Tibial artery (tissue), 4 donors: ENCODE measurements around the gene WNT7A.

Experiments used
- DNase-seq, 2 donors: peaks; one replicate each; pipeline ENCODE4 v3.0.0-alpha.2; 2019
- H3K27ac ChIP-seq, 2 donors: fragments of 200-600 bp; sonication (generic) in 1 of 2; 1 replicate in 1 of 2; 2 replicates in 1 of 2; pipeline ENCODE4 v1.5.1; 2018 to 2019; ENCODE audit warnings: mild to moderate bottlenecking in 1 of 2
- H3K27me3 ChIP-seq, 2 donors: fragments of 200-600 bp; sonication (generic) in 1 of 2; one replicate each; pipeline versions ENCODE4 v1.5.1 to v1.6.0; 2016 to 2019
- H3K36me3 ChIP-seq, 3 donors: fragments of 200-600 bp; sonication (generic) in 2 of 3; one replicate each; pipeline ENCODE4 v1.5.1; 2016 to 2019; ENCODE audit warnings: mild to moderate bottlenecking in 2 of 3
- H3K4me1 ChIP-seq, 4 donors: fragments of 200-600 bp; sonication (generic) in 2 of 4; 1 replicate in 3 of 4; 2 replicates in 1 of 4; pipeline ENCODE4 v1.5.1; 2016 to 2019
- H3K4me3 ChIP-seq, 2 donors: fragments of 200-600 bp; sonication (generic) in 1 of 2; 1 replicate in 1 of 2; 2 replicates in 1 of 2; pipeline ENCODE4 v1.5.1; 2018 to 2019; ENCODE audit warnings: mild to moderate bottlenecking in 2 of 2
- H3K9me3 ChIP-seq, 3 donors: fragments of 200-600 bp; sonication (generic) in 1 of 3; one replicate each; pipeline ENCODE4 v1.5.1; 2016 to 2019
- intact Hi-C: fragments of 100-400 bp; cut with DNase I; formaldehyde crosslinking; loops from one replicate; pipeline ENCODE4 v1.15.0; 2023; ENCODE audit warnings: low total_unique reads
- TF ChIP-seq, protein P1 (sequence below), 2 experiments: fragments of 200-600 bp in 1 of 2; fragments of 450-650 bp in 1 of 2; IDR thresholded peaks; one replicate each; pipeline ENCODE4 v1.5.1; 2017 to 2019; ENCODE audit warnings: antibody characterized with exemption in 2 of 2, mild to moderate bottlenecking in 1 of 2, moderate library complexity in 1 of 2

Gene WNT7A

DNA sequence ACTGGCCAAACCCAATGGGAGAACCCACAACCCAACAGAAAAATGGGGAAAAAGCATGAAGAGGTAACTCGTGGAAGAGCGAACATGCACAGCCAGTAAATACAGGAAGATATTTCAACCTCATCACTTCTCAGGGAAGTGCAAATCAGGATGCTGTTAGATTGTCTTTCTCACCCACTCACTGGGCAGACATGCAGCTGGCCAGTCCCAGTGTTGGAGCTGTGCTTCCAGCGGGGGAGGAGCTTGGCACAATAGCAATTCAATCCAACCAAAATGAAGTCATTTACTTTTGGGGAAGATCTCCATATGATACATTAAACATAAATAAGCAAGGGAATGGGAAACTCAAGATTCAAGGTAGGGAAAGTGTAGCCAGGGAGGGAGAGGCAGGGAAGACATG is 12.1 kb downstream of the WNT7A start:
- H3K4me1 ChIP-seq: no peaks in the 10 kb centered on the region
- H3K4me3 ChIP-seq: no peak overlapping the region
- H3K27ac ChIP-seq: no peak overlapping the region
- H3K9me3 ChIP-seq: peaks cover 0 to 7% (median 0%) of the 10 kb centered on the region in 3 donors
- DNase-seq: no peak
- H3K27me3 ChIP-seq: peaks cover 0 to 30% of the 10 kb centered on the region in 2 donors
- no peaks in the 10 kb centered on the region for H3K36me3 ChIP-seq
- intact Hi-C loops: no loop called here
- TF ChIP-seq, protein P1, sequence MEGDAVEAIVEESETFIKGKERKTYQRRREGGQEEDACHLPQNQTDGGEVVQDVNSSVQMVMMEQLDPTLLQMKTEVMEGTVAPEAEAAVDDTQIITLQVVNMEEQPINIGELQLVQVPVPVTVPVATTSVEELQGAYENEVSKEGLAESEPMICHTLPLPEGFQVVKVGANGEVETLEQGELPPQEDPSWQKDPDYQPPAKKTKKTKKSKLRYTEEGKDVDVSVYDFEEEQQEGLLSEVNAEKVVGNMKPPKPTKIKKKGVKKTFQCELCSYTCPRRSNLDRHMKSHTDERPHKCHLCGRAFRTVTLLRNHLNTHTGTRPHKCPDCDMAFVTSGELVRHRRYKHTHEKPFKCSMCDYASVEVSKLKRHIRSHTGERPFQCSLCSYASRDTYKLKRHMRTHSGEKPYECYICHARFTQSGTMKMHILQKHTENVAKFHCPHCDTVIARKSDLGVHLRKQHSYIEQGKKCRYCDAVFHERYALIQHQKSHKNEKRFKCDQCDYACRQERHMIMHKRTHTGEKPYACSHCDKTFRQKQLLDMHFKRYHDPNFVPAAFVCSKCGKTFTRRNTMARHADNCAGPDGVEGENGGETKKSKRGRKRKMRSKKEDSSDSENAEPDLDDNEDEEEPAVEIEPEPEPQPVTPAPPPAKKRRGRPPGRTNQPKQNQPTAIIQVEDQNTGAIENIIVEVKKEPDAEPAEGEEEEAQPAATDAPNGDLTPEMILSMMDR (IDR thresholded peaks at IDR 0.05): no peak

DNA sequence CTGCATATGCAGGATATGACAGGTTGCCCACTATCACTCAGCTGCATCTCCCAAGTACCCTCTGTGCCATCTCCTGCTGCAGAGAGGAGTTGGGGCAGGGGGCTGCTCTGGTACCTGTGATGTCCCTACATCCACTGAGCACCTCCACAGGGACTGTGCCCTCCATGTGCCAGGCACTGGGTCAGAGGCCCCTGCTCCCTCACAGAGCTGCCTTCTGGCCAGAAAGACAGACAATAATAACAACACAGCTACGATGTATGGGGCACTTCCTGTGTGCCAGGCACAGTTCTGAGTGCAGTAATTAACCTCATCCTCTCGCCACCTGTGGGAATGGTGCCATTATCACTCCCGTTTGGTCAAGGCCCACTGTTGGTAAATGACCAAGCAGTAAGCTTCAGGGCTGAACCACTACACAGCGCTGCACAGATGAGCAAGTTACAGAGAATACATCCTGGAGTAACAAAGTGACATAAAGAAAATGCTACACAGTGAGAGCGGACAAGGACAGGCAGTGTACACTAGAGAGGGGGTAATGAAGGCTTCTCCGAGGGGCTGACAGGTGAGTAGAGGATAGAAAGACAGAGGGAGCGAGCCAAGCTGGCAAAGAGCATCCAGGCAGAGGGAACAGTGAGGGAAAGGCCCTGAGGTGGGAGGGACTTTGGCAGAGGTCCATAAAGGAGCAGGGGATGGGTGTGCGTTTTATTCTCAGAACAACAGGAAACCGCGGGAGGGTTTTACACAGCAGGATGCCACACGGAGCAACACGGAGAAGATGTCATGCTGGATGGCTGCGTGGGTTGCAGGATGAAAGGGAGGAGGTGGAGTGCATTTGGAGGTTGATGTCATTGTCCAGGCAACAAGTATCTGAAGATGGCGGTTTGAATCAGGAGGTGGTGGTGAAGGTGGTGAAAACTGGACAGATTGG is 13.6 kb downstream of the WNT7A start:
- peaks cover 0 to 7% (median 0%) of the 10 kb centered on the region in 3 donors for H3K9me3 ChIP-seq
- no peak overlapping the region for H3K27ac ChIP-seq
- H3K4me1 ChIP-seq: no peaks in the 10 kb centered on the region
- no peak for DNase-seq
- H3K36me3 ChIP-seq: no peaks in the 10 kb centered on the region
- intact Hi-C loops: no loop called here
- H3K4me3 ChIP-seq: no peak overlapping the region
- H3K27me3 ChIP-seq: peaks cover 0 to 40% of the 10 kb centered on the region in 2 donors
- TF ChIP-seq, protein P1 (IDR thresholded peaks at IDR 0.05): no peak

DNA sequence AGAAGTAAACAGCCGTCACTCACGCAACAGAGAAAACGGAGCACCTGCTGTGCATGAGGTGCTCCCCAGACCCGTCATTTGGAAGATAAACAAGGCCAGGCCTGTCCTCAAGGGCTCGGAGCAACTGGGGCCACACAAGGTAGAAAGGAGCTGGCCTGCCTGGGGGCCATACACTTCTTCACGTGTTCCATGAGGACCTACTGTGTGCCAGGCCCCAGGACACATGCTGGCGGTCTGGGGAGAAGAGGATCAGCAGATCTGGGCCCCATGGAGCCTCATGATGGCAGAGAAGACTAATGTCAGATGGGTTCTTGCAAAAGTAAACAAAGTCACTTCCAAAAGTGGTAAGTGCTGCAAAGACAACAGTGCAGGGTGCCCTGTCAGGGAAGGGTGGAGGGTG is 14.3 kb downstream of the WNT7A start:
- no peak overlapping the region for H3K4me3 ChIP-seq
- no peaks in the 10 kb centered on the region for H3K36me3 ChIP-seq
- no peak overlapping the region for H3K27ac ChIP-seq
- TF ChIP-seq, protein P1 (IDR thresholded peaks at IDR 0.05): no peak
- peaks cover 0 to 47% of the 10 kb centered on the region in 2 donors for H3K27me3 ChIP-seq
- H3K9me3 ChIP-seq: peaks cover 0 to 2% (median 0%) of the 10 kb centered on the region in 3 donors
- intact Hi-C loops: no loop called here
- no peaks in the 10 kb centered on the region for H3K4me1 ChIP-seq
- no peak for DNase-seq

DNA sequence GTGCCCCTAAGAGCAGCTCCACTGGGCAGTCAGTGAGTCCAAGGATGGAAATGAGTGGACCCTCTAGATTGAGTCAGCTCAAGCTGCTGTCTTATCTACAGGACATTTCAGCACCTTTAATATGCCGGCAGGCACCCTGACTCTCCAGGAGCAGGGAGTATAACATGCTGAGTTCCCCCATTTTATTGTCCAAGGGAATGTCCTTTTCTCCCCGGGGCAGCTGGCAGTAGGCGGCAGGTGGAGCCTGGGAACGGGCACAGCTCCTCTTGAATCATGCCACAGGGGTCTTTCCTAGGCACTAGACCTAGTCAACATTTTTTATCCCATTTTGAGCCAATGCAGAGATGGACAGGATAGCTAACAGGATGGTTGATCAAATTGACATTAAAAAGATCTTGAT is 14.8 kb downstream of the WNT7A start:
- no peaks in the 10 kb centered on the region for H3K9me3 ChIP-seq
- no peak overlapping the region for H3K27ac ChIP-seq
- H3K27me3 ChIP-seq: peaks cover 0 to 52% of the 10 kb centered on the region in 2 donors
- H3K4me1 ChIP-seq: no peaks in the 10 kb centered on the region
- H3K4me3 ChIP-seq: no peak overlapping the region
- intact Hi-C loops: no loop called here
- DNase-seq: no peak
- H3K36me3 ChIP-seq: no peaks in the 10 kb centered on the region
- TF ChIP-seq, protein P1 (IDR thresholded peaks at IDR 0.05): no peak

DNA sequence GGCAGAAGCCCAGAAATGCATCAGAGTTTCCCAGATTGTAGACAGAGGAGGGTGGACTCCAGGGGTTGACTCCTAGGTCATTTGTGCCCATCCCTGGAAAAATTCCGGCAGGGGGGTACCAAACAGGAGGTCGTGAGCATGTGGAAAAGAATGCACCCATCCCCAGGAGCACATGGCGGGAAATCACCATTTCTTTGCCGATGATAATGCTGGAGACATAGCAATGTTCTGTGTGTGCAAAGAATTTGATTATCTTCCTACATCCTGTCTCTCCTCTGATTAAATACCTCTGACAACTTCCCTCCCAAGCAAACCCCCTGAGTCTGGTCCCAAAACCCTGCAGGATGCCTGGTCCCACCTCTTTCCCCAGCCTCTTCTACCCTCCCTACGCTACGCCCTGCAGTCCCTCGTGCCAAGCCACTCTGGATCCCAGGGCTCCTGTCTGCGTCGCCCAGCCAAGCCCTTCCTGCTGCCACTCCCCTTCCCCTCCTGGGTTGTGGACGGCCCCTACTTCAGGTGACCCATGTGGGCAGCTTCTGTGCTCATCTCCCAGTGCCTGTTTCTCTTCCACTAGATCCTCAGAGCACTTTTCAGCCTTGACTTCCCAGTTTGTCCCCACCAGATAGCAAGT is 15.8 kb downstream of the WNT7A start:
- TF ChIP-seq, protein P1 (IDR thresholded peaks at IDR 0.05): no peak
- Histone ChIP-seq H3K4me3 (no peak overlapping the region), H3K36me3 (no peaks in the 10 kb centered on the region), H3K4me1 (no peaks in the 10 kb centered on the region), H3K27ac (no peak overlapping the region), H3K27me3 (peaks cover 0 to 61% of the 10 kb centered on the region in 2 donors), H3K9me3 (no peaks in the 10 kb centered on the region)
- no peak for DNase-seq
- intact Hi-C loops: no loop called here
